ENCODE results near the gene KIAA0319L. TPM values are rescaled to one million over a fixed set of nuclear protein-coding genes. Genes with fewer than 3 reads are reported as not detected.

KIAA0319L gene
- total RNA-seq, 4 donors from 2014 or later, result 28.5 to 35.7 (median 32.7) TPM

DNA sequence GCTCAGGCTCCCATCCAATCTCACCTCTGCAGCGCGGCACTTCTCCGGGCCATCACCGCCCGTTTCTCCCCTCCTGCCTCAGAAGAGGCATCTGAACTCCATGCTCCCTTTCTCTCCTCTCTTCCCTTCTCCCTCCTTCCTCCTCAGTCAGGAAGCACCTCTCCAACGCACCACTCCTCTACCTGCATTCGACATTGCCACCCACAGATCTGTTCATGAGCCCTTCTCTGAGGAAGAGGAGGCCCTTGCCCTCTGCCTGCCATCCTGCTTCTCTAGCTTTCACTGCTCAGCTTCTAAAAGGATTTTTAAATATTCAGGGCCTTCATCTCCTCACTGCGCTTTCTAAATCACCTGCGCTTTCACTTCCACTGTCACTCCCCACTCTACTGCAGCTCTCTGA, 120.0 kb downstream of the KIAA0319L start:
- Histone ChIP-seq H3K4me1 (no peaks in the 10 kb centered on the region), H3K27me3 (no peaks in the 10 kb centered on the region), H3K36me3 (peaks cover 59 to 97% (median 91%) of the 10 kb centered on the region in 4 donors), H3K9me3 (no peaks in the 10 kb centered on the region), H3K27ac (replicated peaks in 1 of 4) (no peak overlapping the region), H3K4me3 (no peak overlapping the region)
- intact Hi-C loops (cut with DNase I), result no loop called here
- DNase-seq (ENCODE audit: extremely low spot score), result no peak
- WGBS, result 96% methylated on average over 9 of the region's 9 CpGs
- TF ChIP-seq POLR2AphosphoS5 (IDR thresholded peaks at IDR 0.05), result no peak
- TF ChIP-seq, protein P1, sequence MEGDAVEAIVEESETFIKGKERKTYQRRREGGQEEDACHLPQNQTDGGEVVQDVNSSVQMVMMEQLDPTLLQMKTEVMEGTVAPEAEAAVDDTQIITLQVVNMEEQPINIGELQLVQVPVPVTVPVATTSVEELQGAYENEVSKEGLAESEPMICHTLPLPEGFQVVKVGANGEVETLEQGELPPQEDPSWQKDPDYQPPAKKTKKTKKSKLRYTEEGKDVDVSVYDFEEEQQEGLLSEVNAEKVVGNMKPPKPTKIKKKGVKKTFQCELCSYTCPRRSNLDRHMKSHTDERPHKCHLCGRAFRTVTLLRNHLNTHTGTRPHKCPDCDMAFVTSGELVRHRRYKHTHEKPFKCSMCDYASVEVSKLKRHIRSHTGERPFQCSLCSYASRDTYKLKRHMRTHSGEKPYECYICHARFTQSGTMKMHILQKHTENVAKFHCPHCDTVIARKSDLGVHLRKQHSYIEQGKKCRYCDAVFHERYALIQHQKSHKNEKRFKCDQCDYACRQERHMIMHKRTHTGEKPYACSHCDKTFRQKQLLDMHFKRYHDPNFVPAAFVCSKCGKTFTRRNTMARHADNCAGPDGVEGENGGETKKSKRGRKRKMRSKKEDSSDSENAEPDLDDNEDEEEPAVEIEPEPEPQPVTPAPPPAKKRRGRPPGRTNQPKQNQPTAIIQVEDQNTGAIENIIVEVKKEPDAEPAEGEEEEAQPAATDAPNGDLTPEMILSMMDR (IDR thresholded peaks at IDR 0.05), result no peak
- TF ChIP-seq POLR2A (IDR thresholded peaks at IDR 0.05; ENCODE audit: low read depth), result no peak

DNA sequence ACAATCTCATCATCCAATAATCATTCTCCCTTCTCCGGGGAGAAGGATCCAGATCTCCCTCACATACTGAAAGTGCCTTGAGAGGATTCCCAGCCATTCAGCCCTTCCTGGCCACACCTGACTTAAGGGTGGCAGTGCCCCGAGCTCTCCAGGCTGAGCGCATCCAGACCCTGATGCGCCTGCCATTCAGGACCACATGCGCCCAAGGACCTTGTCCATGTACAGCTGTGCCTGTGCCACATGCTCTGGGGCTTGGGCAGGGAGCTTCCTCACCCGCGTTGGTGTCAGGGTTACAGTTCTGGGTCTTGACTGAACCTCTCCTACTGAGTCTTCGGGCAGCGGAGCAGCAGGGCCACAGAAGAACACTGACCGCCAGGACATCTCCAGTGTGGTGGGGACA, 121.1 kb downstream of the KIAA0319L start:
- TF ChIP-seq EP300 (IDR thresholded peaks at IDR 0.05) (no peak), POLR2A (IDR thresholded peaks at IDR 0.05; ENCODE audit: low read depth) (no peak), POLR2AphosphoS5 (IDR thresholded peaks at IDR 0.05) (no peak)
- TF ChIP-seq, protein P1 (IDR thresholded peaks at IDR 0.05), result no peak
- 98% methylated on average over 10 of the region's 10 CpGs for WGBS
- H3K4me1 ChIP-seq, result no peaks in the 10 kb centered on the region
- DNase-seq (ENCODE audit: extremely low spot score), result no peak
- peaks cover 53 to 97% (median 86%) of the 10 kb centered on the region in 4 donors for H3K36me3 ChIP-seq
- no peak overlapping the region for H3K27ac ChIP-seq (replicated peaks in 1 of 4)
- H3K27me3 ChIP-seq, result no peaks in the 10 kb centered on the region
- H3K9me3 ChIP-seq, result no peaks in the 10 kb centered on the region
- intact Hi-C loops (cut with DNase I), result no loop called here
- H3K4me3 ChIP-seq, result no peak overlapping the region

DNA sequence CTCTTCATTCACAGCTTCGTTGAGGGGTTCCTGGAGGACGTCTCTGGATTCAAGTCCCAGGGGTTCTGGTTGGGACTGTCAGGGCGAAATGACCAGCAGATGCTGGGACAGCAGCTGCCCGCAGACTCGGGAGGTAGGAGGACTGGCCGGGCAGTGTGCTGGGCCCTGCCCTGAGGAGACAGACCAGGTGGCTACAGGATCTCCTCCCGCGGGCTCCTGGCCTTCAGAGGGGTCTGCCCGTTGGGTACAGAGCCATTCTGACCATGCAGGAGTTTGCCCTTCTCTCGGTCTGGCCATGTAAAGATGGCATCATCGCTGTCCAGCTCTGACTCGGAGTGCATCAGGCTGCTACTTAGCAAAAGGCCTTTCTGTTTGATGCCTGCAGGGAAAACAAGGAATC, 122.5 kb downstream of the KIAA0319L start:
- H3K27me3 ChIP-seq, result no peaks in the 10 kb centered on the region
- intact Hi-C loops (cut with DNase I), result no loop called here
- no peak for DNase-seq (ENCODE audit: extremely low spot score)
- H3K36me3 ChIP-seq, result peaks cover 39 to 92% (median 74%) of the 10 kb centered on the region in 4 donors
- H3K27ac ChIP-seq (replicated peaks in 1 of 4), result no peak overlapping the region
- WGBS, result no CpG with 5 or more reads among the region's 12 CpGs
- no peaks in the 10 kb centered on the region for H3K4me1 ChIP-seq
- no peak for TF ChIP-seq POLR2A (IDR thresholded peaks at IDR 0.05; ENCODE audit: low read depth)
- no peak for TF ChIP-seq POLR2AphosphoS5 (IDR thresholded peaks at IDR 0.05)
- TF ChIP-seq, protein P1 (IDR thresholded peaks at IDR 0.05), result no peak
- no peak for TF ChIP-seq EP300 (IDR thresholded peaks at IDR 0.05)
- no peak overlapping the region for H3K4me3 ChIP-seq
- H3K9me3 ChIP-seq, result no peaks in the 10 kb centered on the region

DNA sequence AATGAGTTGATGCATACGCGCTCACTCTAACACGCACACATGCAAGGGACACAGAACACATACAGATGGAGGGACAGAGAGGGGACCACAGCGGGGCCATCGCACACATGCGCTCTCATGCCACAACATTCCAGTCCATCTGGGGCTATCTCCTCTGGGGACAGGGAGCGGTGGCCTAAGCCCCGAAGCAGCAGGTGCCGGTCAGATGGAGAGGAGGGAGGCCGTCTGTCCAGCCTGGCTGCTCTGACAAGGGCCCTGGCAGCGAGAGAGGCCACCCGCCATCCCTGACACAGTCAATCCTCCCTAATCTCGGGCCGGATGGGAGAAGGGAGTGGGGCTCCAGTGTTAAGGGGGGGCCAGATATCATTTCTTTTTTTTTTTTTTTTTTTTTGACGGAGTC, 123.5 kb downstream of the KIAA0319L start:
- no peak for DNase-seq (ENCODE audit: extremely low spot score)
- Histone ChIP-seq H3K36me3 (peaks cover 35 to 82% (median 64%) of the 10 kb centered on the region in 4 donors), H3K4me1 (no peaks in the 10 kb centered on the region), H3K27ac (replicated peaks in 1 of 4) (no peak overlapping the region), H3K9me3 (no peaks in the 10 kb centered on the region), H3K4me3 (no peak overlapping the region), H3K27me3 (no peaks in the 10 kb centered on the region)
- intact Hi-C loops (cut with DNase I), result no loop called here
- WGBS, result 86% methylated on average over 10 of the region's 15 CpGs
- TF ChIP-seq POLR2A (IDR thresholded peaks at IDR 0.05; ENCODE audit: low read depth) (no peak), EP300 (IDR thresholded peaks at IDR 0.05) (no peak), POLR2AphosphoS5 (IDR thresholded peaks at IDR 0.05) (no peak)
- TF ChIP-seq, protein P1 (IDR thresholded peaks at IDR 0.05), result no peak

DNA sequence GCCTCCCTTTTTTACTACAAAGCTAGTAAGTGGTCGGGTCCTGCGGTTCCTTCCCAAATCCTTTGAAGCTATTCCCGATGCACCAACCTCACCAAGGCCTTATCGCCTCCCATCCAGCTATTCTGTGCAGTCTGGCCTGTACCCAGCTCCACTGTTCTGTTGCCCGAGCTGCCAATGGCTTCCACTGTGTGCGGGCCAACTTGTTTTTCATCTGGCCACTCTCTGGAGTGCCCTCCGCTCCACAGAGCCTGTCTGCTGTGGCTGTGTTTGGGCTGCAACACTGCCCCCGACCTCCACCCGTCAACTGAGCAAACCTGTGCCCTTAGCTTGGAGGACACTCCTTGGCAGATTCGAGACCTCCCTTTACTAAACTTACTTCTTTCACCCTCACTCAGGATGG, 125.0 kb downstream of the KIAA0319L start:
- 96% methylated on average over 10 of the region's 10 CpGs for WGBS
- no peak overlapping the region for H3K4me3 ChIP-seq
- H3K27ac ChIP-seq (replicated peaks in 1 of 4), result no peak overlapping the region
- H3K9me3 ChIP-seq, result no peaks in the 10 kb centered on the region
- H3K36me3 ChIP-seq, result peaks cover 35 to 74% (median 57%) of the 10 kb centered on the region in 4 donors
- no peaks in the 10 kb centered on the region for H3K4me1 ChIP-seq
- DNase-seq (ENCODE audit: extremely low spot score), result no peak
- no peak for TF ChIP-seq EP300 (IDR thresholded peaks at IDR 0.05)
- no peak for TF ChIP-seq POLR2AphosphoS5 (IDR thresholded peaks at IDR 0.05)
- TF ChIP-seq POLR2A (IDR thresholded peaks at IDR 0.05; ENCODE audit: low read depth), result no peak
- TF ChIP-seq, protein P1 (IDR thresholded peaks at IDR 0.05), result no peak
- H3K27me3 ChIP-seq, result no peaks in the 10 kb centered on the region
- intact Hi-C loops (cut with DNase I), result no loop called here

Data from esophagus muscularis mucosa (tissue), 4 donors.